Frontal cortex (tissue), 4 donors: Measurements from ENCODE around the gene ATP13A1. TPM values are rescaled to one million over a fixed set of nuclear protein-coding genes. Genes with fewer than 3 reads are reported as not detected.
"Not testable (repeated sequence)": the region's sequence is repeated elsewhere in the genome, so short reads cannot be mapped to it uniquely, and the experiment has no call there.

ENCODE experiments used
- DNase-seq, 2 donors: peaks; one replicate each; pipeline ENCODE4 v3.0.0; 2012; ENCODE audit warnings: low spot score in 2 of 2
- FAIRE-seq: peaks from 2 replicates; lab custom pipeline; 2012; peaks lifted over from hg19 to GRCh38; lab: Jason Lieb, UNC
- total RNA-seq: library from RNA; depleted of rRNA; stranded (reverse); fragments of >200 nt; gene quantifications from one replicate; pipeline ENCODE4 v1.2.3, GENCODE V29; 2014
- donor health status: control.
- donor health status: control.
- donor health status: control.

The ATP13A1 gene
- total RNA-seq, 1 donor from 2014 or later = 22.0 TPM

DNA sequence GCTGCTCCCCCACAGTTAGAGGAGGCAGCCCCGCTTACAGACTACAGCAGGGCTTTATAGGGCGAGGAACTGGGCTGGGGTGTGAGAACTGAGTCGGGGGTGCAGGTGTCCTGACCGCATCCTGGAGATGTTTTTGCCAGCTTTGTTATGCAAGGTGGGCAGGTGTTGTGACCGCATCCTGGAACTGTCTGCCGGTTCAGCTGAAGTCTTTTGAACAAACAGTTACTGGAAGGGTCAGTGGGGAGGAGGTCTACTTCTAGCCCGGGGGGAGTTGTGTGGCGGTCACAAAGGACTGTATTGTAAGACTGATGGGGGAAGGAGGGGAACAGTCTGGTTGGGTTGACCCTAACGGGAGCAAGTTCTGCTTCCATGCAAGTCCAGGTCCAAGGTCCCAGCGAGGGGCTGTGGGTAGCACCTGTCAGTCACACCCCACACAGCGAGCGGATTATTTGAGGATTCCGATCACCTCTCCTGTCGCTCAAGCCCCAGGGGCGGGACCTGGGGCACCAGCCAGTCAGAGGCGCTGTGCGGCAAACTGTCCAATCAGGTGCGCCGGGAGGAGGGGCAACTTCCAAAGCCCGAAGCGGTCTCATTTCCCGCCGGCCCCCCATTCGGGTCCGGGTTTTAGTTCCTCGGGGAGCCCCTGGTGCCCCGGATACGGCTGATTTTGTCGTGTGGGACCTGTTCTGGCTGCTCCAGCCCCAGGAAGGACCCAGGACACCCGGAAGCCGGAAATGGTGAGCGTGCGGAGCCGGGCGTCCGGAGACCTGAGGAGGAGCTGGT is 4.9 kb upstream of the ATP13A1 start, which contains the start of gene ZNF101:
Gene ZNF101, plus strand, starts transcription at position 610 of the 783 bp plus-strand sequence. Its CDS starts 125 bp downstream, at position 735.
- DNase-seq (peak; percentile 90 to 95), FAIRE-seq (no peak)

GRCh38 chr19:19665420-19665948 is 2.0 kb upstream of the ATP13A1 start:
- FAIRE-seq, DNase-seq: not testable (repeated sequence)

DNA sequence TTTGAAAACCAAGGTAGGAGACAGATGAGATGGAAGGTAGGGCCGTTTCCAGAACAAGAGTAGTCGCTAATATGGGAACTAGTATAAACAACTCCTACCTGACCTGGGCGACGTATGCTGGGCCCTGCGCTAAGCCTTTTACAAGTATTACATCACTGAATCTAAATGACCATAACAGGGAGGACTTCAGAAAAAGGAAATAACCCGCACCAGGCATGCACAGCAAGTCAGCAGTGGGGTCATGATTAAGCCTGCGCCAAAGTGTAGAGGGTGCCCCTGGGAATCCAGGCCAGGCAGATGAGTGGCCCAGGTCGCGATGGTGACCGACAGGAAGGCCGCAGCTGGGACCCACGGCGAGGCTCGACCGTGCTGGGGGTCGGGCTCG is 613 bp downstream of the ATP13A1 start:
- FAIRE-seq (no peak), DNase-seq (peak in 1 of 2 donors; percentile 11)

DNA sequence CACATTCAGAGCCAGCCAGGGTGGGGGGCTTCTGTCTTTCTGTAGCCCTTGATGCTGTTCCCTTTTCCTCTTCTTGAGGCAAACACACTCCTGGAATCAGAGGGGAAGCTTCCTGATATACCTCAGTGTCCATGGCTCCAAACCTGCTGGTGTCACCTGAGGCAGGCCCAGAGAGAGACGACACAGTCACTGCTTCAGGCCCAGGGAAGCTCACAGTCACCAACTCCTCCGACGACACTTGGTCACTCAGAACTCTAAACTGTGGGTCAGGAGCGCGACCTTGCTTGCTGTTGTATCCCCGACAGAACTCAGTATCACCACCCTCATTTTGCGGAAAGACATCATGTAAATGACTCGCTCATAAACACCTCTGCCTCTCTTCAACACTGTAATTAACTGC is 1.1 kb downstream of the ATP13A1 start:
- FAIRE-seq (no peak), DNase-seq (no peak)

GRCh38 chr19:19661675-19662251 is 1.7 kb downstream of the ATP13A1 start:
- no peak for FAIRE-seq
- no peak for DNase-seq

GRCh38 chr19:19661141-19661674 is 2.3 kb downstream of the ATP13A1 start:
- FAIRE-seq (no peak), DNase-seq (no peak)

- FAIRE-seq (no peak), DNase-seq (no peak)
Measured at GRCh38 chr19:19659646-19660245, 3.7 kb downstream of the ATP13A1 start.

DNA sequence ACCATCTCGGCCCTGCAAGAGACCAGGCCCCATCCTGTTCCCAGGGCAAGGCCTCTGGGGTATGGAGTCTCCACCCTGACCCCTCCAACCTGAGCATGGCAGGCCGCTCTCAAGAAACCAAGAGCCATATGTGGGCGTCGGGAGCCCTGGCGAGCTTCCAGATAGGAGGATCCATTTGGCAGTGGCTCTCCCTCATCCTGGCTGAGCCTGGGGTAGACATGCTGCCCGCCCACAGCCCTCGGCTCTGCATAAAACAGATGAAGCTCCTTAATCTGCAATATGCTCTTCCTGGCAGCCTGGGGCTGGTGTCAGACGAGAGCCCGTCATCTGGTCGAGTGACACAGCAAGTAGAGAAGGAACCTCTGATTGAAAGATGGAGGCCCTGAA is 6.1 kb downstream of the ATP13A1 start:
- FAIRE-seq (no peak), DNase-seq (peak in 1 of 2 donors; percentile 57)

DNA sequence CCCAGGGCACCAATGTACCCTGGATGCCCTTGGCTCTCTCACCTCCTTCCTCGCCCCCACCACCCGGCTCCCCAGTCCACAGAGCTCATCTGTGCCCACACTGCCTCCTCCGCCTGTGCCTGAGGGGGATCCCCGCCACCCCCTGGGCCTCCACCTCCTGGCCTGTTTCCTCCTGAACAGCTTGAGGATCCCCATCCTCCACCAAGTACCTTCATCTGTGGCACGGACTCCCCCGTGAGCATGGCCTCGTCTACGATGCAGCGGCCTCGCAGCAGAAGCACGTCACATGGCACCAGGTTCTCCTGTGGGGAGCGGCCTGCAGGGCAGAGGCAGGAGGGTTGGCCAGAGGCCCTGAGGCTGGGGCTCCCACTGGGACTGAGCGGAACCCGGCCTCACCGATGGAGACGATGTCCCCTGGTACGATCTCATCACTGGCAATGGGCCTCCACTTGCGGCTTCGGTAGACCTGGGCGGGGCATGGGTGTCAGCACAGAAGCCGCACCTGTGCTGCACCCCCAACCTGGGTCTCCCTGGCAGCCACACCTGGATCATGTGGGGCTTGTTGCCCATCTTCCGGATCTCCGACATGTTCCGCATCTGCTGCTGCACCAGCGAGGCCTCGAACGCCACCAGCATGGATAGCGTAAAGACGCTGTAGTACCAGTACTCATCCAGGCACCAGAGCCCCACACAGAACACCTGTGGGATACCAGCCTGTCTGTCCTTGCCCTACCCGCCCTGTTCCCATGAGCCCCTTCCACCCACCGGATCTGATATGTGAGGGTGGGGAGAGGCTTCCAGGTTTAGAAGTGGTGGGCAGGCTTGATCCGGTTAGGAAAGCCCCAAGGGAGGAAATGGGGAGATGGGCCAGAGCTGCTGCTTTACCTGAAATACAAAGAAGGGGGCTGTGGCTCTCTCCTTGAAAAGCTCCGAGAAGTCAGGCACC is 6.8 kb downstream of the ATP13A1 start:
- DNase-seq (no peak), FAIRE-seq (no peak)

DNA sequence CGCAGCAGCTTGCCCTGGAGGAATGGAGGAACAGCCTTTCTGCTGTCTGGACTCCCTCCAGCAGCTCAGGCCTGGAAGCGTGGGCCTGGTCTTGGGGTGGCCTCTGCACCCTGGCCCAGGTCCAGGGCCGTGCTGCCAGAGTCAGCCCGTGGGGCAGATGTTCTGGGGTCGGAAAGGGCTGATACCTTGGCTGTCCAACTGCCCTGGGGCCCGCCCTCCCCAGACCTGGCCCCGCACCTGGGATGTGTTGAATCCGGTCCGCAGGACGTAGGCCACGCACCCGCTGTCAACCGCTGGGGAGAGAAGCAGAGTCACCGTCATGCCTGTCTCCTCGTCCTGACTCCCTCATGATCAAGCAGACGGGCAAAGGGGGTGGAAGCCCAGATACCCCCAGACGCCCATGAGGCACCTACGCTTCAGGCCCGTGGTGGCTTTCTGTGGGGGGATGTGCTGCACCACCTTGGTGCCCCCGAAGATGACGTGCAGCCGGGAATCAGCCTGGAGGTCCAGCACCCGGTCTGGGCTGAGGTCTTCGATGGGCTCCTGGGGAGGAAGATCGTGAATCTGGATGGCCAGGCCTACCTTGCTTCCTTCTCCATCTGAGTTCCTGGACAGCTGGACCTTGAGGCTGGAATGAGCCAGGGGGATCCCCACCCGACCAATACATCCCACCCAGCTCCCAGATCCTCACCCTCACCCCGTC is 7.7 kb downstream of the ATP13A1 start:
- FAIRE-seq = no peak
- DNase-seq = no peak

DNA sequence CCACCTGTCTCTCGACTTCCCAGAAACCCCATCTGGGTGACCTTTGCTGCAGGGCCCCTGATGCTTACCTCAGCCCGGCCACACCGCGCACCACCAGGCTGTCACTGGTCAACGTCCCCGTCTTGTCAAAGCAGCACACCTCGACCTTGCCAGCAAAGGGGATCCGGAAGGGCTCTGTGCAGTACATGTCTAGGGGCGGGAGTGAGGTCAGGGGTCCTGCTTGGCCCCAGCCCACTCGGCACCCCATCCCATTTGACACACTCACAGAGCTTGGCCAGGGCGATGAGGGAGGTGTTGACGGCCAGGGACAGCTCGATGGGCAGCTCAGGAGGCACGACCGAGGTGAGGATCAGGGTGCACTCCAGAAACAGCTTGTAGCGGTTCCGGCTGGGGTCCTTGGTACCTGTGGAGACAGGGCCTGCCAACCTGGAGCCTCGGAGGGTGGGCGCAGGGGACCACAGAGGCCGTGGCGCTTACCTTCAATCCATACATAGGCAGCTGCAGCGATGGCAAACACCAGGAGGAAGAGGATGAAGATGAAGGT is 8.4 kb downstream of the ATP13A1 start:
- FAIRE-seq (no peak), DNase-seq (no peak)

DNA sequence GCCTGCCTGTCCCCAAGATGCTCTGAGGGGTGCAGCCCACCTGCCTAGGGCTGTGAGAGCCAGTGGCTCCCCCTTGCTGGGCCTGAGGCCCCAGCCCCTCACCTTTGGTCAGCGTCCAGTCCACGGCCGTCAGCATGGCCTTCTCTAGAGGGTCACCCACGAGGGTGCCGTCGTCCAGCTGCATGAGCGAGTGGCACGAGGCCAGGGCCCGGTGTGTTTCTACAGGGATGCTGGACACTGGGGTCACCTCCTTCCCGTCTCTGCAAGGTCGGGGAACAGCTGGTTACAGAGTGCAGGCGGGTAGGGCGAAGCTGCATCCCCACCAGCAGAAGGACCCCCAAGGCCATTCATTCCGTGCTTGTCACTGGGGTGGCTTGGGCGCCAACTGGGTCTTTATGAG is 9.0 kb downstream of the ATP13A1 start:
- FAIRE-seq (no peak), DNase-seq (peak in 1 of 2 donors; percentile 11)

DNA sequence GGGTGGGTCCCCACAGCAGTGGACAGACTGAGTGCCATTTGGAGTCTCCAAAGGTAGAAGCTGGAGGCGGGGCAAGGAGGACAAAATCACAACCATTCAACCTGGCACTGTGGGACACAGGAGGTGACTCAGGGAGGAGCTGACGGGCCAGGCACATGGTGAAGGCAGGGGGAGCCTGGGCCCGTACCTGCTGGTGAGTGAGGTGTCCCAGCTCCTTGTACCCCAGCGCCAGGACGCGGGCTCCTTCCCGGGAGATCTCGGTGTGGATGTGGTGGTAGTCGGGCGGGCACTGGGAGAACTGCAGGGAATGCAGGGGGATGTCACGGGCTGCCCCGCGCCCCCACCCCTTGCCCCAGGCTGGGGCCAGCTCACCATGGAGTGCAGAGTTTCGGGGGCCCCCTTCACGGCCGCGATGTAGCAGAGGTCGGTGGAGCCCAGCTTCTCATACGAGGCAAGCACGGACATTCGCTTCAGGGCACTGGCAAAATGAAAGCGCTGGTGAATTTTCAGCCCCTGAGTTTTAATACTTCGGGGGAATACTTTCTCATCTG is 9.8 kb downstream of the ATP13A1 start:
- no peak for FAIRE-seq
- DNase-seq = no peak

DNA sequence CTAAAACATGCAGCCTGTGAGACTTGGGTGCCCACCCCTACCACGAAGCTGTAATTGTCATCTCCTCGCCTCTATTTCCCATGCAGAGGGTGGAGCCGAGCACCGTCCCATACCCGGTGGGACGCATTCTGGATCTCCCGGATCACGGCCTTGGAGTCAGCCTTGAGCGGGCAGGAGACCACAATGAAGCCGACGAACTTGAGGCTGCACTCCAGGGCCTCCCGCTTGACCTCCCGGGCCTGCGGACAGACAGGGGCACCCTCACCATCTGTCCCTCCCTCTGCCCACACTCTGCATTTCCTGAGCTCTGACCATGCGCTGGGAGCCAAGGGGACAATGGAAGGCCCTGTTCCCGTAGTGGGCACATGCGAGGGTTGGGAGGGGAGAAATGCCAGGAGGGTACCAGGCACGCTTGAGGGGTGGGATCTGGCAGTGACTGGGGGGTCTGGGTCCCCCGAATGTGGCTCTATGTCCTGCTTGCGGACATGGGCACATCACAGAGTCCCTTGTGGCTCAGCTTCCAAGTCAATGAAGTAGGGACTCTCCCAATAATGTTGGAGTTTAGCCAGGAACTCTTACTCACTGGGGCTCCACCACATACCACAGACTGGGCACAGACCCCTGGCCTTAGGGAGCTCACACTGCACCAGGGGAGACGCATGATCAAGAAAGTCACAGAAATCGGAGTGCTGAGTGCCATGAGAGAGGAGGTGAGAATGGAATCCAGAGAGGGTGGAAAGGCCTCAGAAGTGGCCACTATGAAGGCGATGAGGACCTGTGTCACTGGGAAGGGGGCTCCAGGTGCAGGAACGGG is 10.8 kb downstream of the ATP13A1 start:
- FAIRE-seq = no peak
- DNase-seq = no peak

GRCh38 chr19:19651076-19651475 is 12.4 kb downstream of the ATP13A1 start:
- no peak for FAIRE-seq
- DNase-seq = peak in 1 of 2 donors; percentile 71

DNA sequence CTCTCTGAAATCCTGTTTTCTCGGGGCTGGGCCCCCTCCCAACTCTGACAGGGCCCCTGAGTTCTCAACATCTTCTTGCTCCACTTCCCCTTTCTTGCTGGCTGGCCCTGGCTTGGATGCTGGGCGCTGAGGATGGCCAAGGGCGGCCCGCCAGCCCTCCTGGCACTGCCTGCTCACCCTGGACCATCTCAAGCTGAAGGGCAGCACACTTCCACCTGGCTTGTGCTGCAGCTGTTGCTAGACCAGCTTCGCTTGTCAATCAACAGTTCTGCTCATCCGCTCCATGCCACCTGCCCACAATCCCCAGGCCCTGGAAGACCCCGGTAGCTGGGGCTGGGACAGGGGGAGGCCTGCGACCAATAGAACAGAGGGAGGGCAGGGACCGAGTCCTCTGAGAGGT is 13.1 kb downstream of the ATP13A1 start:
- FAIRE-seq = no peak

DNA sequence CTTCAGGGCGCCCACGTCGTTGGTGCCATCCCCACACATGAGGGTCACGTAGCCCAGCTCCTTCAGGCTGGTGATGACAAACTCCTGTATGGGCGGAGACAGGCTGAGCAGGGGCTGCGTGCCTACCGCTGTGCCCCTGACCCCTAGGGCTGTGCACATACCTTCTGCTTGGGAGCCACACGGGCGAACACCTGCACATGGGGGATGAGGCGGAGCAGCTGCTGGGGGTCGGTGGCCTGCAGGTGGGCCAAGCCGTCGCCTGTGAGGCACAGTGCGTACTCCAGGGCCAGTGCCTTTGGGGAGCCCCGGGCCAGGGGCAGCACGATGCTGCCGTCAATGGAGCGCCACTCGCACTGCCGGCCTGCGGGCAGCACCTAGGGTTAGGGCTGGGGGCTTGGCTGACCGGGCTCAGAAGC is 13.9 kb downstream of the ATP13A1 start:
- FAIRE-seq (no peak), DNase-seq (no peak)

More for the DNA sequence above, 13.1 kb downstream of the ATP13A1 start:
- DNase-seq = no peak
